Endothelial cell (in vitro differentiated cells): ENCODE data around the gene APBA2. TPM values are rescaled to one million over a fixed set of nuclear protein-coding genes. Genes with fewer than 3 reads are reported as not detected.
A peak's percentile ranks its signal among the peaks of the same experiment; 100 is the strongest.

Experiments used
- DNase-seq: peaks from one replicate; pipeline ENCODE4 v3.0.0; 2021; ENCODE audit warnings: low spot score
- H3K27ac Mint-ChIP-seq: one replicate; pipeline ENCODE4 v1.8.0; 2021; ENCODE audit warnings: mixed read lengths, inconsistent platforms; ENCODE audit not compliant: unreplicated experiment
- H3K27me3 Mint-ChIP-seq: one replicate; pipeline ENCODE4 v1.8.0; 2021; ENCODE audit warnings: mild to moderate bottlenecking, moderate library complexity, mixed read lengths, inconsistent platforms; ENCODE audit not compliant: unreplicated experiment
- H3K36me3 Mint-ChIP-seq: one replicate; pipeline ENCODE4 v1.8.0; 2021; ENCODE audit warnings: mild to moderate bottlenecking, low read depth, mixed read lengths, inconsistent platforms; ENCODE audit not compliant: unreplicated experiment
- H3K4me1 Mint-ChIP-seq: one replicate; pipeline ENCODE4 v1.8.0; 2021; ENCODE audit warnings: mild to moderate bottlenecking, mixed read lengths, inconsistent platforms; ENCODE audit not compliant: unreplicated experiment
- H3K4me3 Mint-ChIP-seq: one replicate; pipeline ENCODE4 v1.8.0; 2021; ENCODE audit warnings: mild to moderate bottlenecking, mixed read lengths, inconsistent platforms; ENCODE audit not compliant: unreplicated experiment
- H3K9me3 Mint-ChIP-seq: one replicate; pipeline ENCODE4 v1.8.0; 2021; ENCODE audit warnings: mixed read lengths, inconsistent platforms; ENCODE audit not compliant: unreplicated experiment
- total RNA-seq: library from RNA; stranded (reverse); fragmentation: NEBNext Ultra II Directional; extraction: Animal tissue kit (Norgen Biotek cat#: 25700); gene quantifications from one replicate; pipeline ENCODE4 v1.2.1, GENCODE V29; 2021; ENCODE audit not compliant: unreplicated experiment
- TF ChIP-seq, protein P1 (sequence below): fragments of 200-600 bp; sonication (generic); IDR thresholded peaks from one replicate; pipeline ENCODE4 v1.5.0; 2021; ENCODE audit warnings: antibody characterized with exemption; ENCODE audit not compliant: unreplicated experiment

APBA2 gene
- total RNA-seq, 1 donor from 2014 or later, result 33.1 TPM

DNA sequence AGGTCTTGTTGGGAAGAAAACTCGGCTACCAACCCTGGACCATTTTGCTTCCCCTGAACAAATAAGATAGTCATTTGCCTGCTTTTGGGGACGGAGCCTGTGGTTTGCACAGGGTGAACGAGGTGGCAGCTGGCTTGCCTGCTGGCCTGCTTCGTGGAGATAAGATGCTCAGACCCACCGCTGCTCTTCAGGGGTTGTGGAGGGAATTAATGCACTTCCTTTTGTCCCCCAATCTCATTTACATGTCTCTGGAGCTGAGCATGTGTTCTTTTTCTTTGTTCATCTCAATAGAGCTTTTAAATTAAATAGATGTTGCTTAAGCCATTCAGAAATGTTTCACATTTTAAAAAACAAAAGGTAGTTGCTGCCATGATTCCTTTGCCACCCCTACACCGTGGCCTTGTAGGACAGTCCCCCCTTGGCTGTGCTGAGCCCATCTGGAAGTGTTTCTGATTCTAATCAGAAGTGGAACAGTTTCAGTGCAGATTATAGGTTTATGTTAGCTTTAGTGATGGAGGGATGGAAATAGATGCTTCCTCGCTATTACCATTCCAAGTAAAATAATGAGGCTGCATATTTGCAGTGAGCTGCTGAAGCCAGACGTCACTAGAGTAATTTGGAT lies 25.6 kb downstream of the APBA2 start:
- TF ChIP-seq, protein P1, sequence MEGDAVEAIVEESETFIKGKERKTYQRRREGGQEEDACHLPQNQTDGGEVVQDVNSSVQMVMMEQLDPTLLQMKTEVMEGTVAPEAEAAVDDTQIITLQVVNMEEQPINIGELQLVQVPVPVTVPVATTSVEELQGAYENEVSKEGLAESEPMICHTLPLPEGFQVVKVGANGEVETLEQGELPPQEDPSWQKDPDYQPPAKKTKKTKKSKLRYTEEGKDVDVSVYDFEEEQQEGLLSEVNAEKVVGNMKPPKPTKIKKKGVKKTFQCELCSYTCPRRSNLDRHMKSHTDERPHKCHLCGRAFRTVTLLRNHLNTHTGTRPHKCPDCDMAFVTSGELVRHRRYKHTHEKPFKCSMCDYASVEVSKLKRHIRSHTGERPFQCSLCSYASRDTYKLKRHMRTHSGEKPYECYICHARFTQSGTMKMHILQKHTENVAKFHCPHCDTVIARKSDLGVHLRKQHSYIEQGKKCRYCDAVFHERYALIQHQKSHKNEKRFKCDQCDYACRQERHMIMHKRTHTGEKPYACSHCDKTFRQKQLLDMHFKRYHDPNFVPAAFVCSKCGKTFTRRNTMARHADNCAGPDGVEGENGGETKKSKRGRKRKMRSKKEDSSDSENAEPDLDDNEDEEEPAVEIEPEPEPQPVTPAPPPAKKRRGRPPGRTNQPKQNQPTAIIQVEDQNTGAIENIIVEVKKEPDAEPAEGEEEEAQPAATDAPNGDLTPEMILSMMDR, result no peak
- Mint-ChIP-seq H3K9me3 (no peaks in the 10 kb centered on the region), H3K4me1 (peaks cover 36% of the 10 kb centered on the region), H3K27me3 (peaks cover 2% of the 10 kb centered on the region), H3K27ac (peak overlapping the region; percentile 48), H3K36me3 (peaks cover 3% of the 10 kb centered on the region), H3K4me3 (no peak overlapping the region)
- DNase-seq, result no peak

DNA sequence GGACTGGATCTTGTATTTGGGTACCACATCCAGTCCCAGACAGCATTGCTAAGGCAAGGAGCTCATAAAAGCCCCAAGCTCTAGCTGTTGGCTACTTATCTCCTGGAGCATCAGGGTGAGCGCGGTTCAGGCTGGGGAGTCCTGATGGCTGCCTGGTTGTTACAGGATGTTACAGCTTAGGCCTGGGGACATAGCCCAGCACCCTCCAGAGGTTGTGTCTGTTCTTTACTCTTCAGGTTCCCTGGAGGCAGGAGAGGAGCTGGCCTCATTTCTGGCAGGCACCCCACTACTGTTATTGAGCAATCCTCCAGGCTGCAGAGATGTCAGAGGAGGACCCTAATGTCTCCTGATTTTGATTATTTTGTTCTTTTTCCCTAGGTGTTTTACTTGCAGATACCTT lies 26.6 kb downstream of the APBA2 start:
- DNase-seq, result no peak
- peaks cover 2% of the 10 kb centered on the region for H3K27me3 Mint-ChIP-seq
- no peak overlapping the region for H3K4me3 Mint-ChIP-seq
- no peaks in the 10 kb centered on the region for H3K9me3 Mint-ChIP-seq
- H3K36me3 Mint-ChIP-seq, result peaks cover 3% of the 10 kb centered on the region
- TF ChIP-seq, protein P1, result no peak
- no peak overlapping the region for H3K27ac Mint-ChIP-seq
- H3K4me1 Mint-ChIP-seq, result peaks cover 37% of the 10 kb centered on the region

DNA sequence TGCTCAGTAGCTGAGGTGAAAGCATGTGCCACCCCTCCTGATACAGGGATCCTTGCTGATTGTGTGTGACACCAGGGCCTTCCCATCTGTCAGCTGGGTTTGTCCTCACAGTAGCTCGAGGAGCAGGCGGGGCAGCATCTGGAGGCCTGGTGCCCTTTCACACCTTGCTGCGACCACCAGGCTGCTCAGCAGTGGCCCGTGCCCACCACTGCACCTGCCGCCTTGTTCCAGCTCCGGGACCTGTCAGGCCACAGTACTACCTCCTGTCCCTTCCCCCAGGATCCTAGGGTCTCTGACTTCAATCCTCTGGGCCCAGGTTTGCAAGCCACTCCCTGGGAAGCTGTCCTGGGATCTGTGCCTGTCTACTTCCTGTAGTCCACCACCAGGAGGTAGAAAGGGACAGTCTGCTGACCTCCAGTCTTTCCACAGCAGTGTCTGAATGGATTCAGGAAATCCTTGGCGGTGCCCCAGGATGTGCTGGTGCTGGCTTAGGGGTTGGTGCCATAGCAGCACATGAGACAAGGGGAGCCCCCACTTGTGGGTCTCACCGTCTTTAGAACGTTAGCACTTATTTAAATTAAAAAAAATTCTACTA lies 27.5 kb downstream of the APBA2 start:
- Mint-ChIP-seq H3K4me3 (no peak overlapping the region), H3K36me3 (peaks cover 7% of the 10 kb centered on the region), H3K27ac (no peak overlapping the region), H3K27me3 (peaks cover 3% of the 10 kb centered on the region), H3K4me1 (peaks cover 41% of the 10 kb centered on the region), H3K9me3 (no peaks in the 10 kb centered on the region)
- TF ChIP-seq, protein P1, result no peak
- DNase-seq, result no peak

DNA sequence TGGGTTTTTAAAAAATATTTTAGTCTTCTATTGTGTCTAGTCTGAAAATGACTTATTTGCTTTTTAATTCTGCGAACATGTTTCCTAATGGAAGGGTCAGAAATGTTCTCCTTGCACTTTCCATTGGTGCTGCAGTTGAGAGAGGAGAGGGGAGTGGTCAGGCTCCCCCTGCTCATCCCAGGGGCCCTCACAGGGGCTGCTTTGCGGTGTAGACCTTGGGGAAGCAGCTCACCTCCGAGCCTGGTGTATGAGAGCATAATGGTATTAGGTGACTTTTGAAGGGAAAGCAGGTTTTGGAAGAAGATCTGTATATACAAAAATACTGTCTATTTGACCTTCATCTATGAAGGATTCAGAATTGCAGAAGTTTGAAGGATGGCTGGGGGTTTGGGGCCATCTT lies 28.3 kb downstream of the APBA2 start:
- Mint-ChIP-seq H3K9me3 (no peaks in the 10 kb centered on the region), H3K4me3 (no peak overlapping the region), H3K36me3 (peaks cover 7% of the 10 kb centered on the region), H3K27ac (peak overlapping the region; percentile 18), H3K27me3 (peaks cover 3% of the 10 kb centered on the region), H3K4me1 (peaks cover 37% of the 10 kb centered on the region)
- no peak for DNase-seq
- TF ChIP-seq, protein P1, result no peak

DNA sequence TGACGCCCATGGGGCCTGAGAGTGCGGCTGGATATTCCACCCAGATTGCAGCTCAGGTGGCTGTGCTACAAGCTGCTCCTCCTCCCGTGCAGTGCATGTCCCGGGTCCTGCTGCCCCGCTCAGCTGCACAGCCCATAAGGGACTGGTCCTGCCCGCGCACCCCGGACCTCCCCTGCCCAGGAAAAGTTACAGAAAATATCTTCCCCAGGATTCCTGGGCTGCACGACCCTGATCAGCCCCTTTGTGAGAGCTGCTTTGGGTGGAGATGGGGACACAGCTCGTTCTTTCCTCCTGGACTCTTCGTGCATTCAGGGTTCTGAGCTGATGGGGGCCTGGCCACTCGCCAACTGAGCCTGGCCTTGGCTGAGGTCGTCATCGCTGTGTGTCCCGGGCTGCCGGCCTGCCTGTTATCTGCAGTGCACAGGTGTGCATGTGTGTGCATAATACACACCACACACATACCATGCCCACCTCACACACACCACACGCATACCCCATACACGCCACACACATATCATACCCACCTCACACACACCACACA lies 28.8 kb downstream of the APBA2 start:
- Mint-ChIP-seq H3K27me3 (peaks cover 3% of the 10 kb centered on the region), H3K36me3 (peaks cover 4% of the 10 kb centered on the region), H3K4me1 (peaks cover 33% of the 10 kb centered on the region), H3K27ac (no peak overlapping the region), H3K4me3 (no peak overlapping the region), H3K9me3 (no peaks in the 10 kb centered on the region)
- TF ChIP-seq, protein P1, result no peak
- no peak for DNase-seq
